Chondrocyte (in vitro differentiated cells): ENCODE data around the gene CRAT. TPM values are rescaled to one million over a fixed set of nuclear protein-coding genes. Genes with fewer than 3 reads are reported as not detected.

Source experiments
- DNase-seq: peaks from one replicate; pipeline ENCODE4 v3.0.0; 2021; ENCODE audit warnings: mixed read lengths, low spot score
- H3K27ac Mint-ChIP-seq: one replicate; pipeline ENCODE4 v1.8.0; 2021; ENCODE audit warnings: mild to moderate bottlenecking, moderate library complexity, mixed read lengths; ENCODE audit not compliant: unreplicated experiment
- H3K27me3 Mint-ChIP-seq: 2 replicates; pipeline ENCODE4 v1.8.0; 2021; ENCODE audit warnings: low read depth, mixed read lengths
- H3K36me3 Mint-ChIP-seq: 2 replicates; pipeline ENCODE4 v1.8.0; 2021; ENCODE audit warnings: low read depth, mixed read lengths
- H3K4me1 Mint-ChIP-seq: 2 replicates; pipeline ENCODE4 v1.8.0; 2021; ENCODE audit warnings: low read depth, mild to moderate bottlenecking, mixed read lengths
- H3K4me3 Mint-ChIP-seq: one replicate; pipeline ENCODE4 v1.8.0; 2021; ENCODE audit warnings: mild to moderate bottlenecking, moderate library complexity, mixed read lengths; ENCODE audit not compliant: unreplicated experiment
- H3K9me3 Mint-ChIP-seq: 2 replicates; pipeline ENCODE4 v1.8.0; 2021; ENCODE audit warnings: low read depth, mixed read lengths
- total RNA-seq: library from RNA; stranded (reverse); gene quantifications from 3 replicates; pipeline ENCODE4 v1.2.1, GENCODE V29; 2021
- TF ChIP-seq, protein P1 (sequence below): fragments of 200-600 bp; sonication (generic); IDR thresholded peaks from 2 replicates; pipeline ENCODE4 v1.5.0; 2021; ENCODE audit warnings: antibody characterized with exemption, mild to moderate bottlenecking, moderate library complexity

Gene CRAT
- total RNA-seq, 1 donor from 2014 or later = 49.0 TPM

GRCh38 chr9:129145316-129145715, 34.7 kb upstream of the CRAT start:
- TF ChIP-seq, protein P1, sequence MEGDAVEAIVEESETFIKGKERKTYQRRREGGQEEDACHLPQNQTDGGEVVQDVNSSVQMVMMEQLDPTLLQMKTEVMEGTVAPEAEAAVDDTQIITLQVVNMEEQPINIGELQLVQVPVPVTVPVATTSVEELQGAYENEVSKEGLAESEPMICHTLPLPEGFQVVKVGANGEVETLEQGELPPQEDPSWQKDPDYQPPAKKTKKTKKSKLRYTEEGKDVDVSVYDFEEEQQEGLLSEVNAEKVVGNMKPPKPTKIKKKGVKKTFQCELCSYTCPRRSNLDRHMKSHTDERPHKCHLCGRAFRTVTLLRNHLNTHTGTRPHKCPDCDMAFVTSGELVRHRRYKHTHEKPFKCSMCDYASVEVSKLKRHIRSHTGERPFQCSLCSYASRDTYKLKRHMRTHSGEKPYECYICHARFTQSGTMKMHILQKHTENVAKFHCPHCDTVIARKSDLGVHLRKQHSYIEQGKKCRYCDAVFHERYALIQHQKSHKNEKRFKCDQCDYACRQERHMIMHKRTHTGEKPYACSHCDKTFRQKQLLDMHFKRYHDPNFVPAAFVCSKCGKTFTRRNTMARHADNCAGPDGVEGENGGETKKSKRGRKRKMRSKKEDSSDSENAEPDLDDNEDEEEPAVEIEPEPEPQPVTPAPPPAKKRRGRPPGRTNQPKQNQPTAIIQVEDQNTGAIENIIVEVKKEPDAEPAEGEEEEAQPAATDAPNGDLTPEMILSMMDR = no peak
- H3K27ac Mint-ChIP-seq = peak overlapping the region; percentile 92
- peak overlapping the region; percentile 12 for H3K4me3 Mint-ChIP-seq
- peaks cover 67% of the 10 kb centered on the region for H3K4me1 Mint-ChIP-seq
- no peak for DNase-seq
- peaks cover 10% of the 10 kb centered on the region for H3K36me3 Mint-ChIP-seq
- H3K27me3 Mint-ChIP-seq = no peaks in the 10 kb centered on the region
- H3K9me3 Mint-ChIP-seq = no peaks in the 10 kb centered on the region

DNA sequence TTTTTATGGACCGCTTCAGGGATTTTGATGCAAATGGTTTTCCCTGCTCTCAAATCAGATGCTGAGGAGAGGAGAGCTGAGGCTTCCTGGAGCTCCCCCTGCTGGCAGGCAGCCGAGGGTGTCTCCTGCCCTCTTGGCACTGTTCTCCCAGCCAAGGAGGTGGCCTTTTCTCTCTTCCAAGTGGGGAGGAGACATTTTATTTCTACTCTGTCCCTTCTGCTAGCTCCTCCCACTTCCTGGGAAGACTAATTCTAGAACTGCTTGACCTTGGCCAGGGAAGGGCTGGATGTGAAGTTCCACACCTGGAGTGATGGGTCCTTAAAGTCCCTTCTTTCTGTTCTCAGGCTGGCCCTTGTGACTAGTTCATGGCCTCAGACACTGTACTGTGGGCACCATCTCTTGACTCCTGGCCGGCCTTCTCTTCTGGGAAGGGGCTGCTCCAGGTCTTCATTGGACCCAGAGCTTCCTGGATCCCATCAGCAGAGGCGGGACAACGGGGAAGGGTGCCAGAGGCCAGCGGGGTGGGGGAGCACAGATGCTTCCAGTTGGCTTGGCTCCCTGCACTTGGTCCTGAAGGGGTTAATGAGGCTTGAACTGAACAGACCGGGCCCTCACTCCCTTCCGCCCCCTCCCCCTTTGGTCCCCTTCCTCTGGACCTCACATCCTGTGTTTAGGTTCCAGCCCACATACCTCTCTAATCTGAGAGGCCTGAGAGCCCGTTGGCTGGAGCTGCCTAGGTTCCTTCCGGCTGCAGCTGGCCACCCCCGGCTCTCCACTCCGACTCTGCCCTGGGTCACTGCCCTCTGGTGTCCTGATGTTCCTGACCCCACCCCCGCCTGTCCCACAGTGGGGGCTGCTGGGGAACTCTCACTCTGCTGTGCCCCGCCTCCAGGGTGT, 32.7 kb upstream of the CRAT start:
- H3K4me1 Mint-ChIP-seq = peaks cover 87% of the 10 kb centered on the region
- H3K4me3 Mint-ChIP-seq = peak overlapping the region; percentile 49
- H3K36me3 Mint-ChIP-seq = peaks cover 8% of the 10 kb centered on the region
- no peak for DNase-seq
- no peaks in the 10 kb centered on the region for H3K27me3 Mint-ChIP-seq
- H3K27ac Mint-ChIP-seq = peak overlapping the region; percentile 100
- H3K9me3 Mint-ChIP-seq = no peaks in the 10 kb centered on the region
- TF ChIP-seq, protein P1 = peak; percentile 96

DNA sequence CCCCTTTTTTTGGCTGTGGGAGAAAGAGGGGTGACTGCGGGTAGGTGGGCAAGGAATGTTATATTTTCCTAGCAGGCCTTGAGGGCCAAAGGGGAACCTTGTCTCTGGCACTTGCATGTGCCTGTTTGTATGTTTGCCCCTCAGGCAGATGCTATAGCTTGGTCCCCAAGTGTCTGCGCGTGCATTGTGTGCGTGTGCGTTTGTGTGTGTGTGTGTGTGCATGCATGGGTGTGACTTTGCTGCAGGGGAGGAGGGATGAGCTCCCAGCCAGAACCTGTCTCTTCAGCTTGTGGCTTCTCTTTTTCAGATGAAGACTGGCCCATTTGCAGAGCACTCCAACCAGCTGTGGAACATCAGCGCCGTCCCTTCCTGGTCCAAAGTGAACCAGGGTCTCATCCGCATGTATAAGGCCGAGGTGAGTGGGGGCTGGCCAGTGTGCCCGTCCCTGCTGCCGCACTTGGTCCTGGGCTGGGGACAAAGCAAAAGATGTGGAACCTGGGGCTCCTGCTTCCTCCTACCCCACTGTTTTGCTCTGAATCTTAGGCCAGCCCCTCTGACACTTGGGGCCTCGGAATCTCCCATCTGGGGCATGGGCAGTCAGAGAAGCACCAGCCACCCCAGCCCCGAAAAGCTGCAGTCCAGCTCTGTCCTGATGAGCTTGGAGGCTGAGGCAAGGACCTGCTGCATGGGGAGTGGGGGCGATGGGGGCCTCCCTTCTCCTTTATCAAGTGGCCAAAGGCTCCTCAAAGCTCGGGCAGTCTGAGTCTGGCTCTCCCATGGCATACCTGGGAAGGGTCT, 31.7 kb upstream of the CRAT start:
- H3K4me3 Mint-ChIP-seq = peak overlapping the region; percentile 49
- no peak for DNase-seq
- H3K27me3 Mint-ChIP-seq = no peaks in the 10 kb centered on the region
- TF ChIP-seq, protein P1 = no peak
- peak overlapping the region; percentile 100 for H3K27ac Mint-ChIP-seq
- H3K4me1 Mint-ChIP-seq = peaks cover 93% of the 10 kb centered on the region
- no peaks in the 10 kb centered on the region for H3K9me3 Mint-ChIP-seq
- peaks cover 8% of the 10 kb centered on the region for H3K36me3 Mint-ChIP-seq

GRCh38 chr9:129141066-129142041, 30.8 kb upstream of the CRAT start:
- H3K36me3 Mint-ChIP-seq = peaks cover 5% of the 10 kb centered on the region
- no peaks in the 10 kb centered on the region for H3K9me3 Mint-ChIP-seq

More at GRCh38 chr9:129141066-129142041, 30.8 kb upstream of the CRAT start:
- no peak for DNase-seq
- TF ChIP-seq, protein P1 = no peak
- Mint-ChIP-seq H3K27me3 (no peaks in the 10 kb centered on the region), H3K4me1 (peaks cover 88% of the 10 kb centered on the region), H3K4me3 (peak overlapping the region; percentile 72), H3K27ac (peak overlapping the region; percentile 100)
